Keratinocyte (primary cell): ENCODE results near the gene PXYLP1. TPM values are rescaled to one million over a fixed set of nuclear protein-coding genes. Genes with fewer than 3 reads are reported as not detected.

ENCODE experiments used
- DNase-seq: peaks from one replicate; pipeline ENCODE4 v3.0.0-alpha.2; 2011; ENCODE audit warnings: low read depth, missing footprints, low spot score
- FAIRE-seq: peaks from 2 replicates; lab custom pipeline; 2011; peaks lifted over from hg19 to GRCh38; lab: Jason Lieb, UNC
- H2AFZ ChIP-seq: 2 replicates; pipeline ENCODE4 v1.6.0; 2012; ENCODE audit warnings: low read length, control low read depth, inconsistent platforms; ENCODE audit not compliant: control insufficient read depth
- H3K27ac ChIP-seq: 2 replicates; pipeline ENCODE4 v1.5.1; 2011; ENCODE audit warnings: low read length; ENCODE audit not compliant: control insufficient read depth, insufficient read depth
- H3K27me3 ChIP-seq: 3 replicates; pipeline ENCODE4 v1.6.0; 2011; ENCODE audit warnings: low read length; ENCODE audit not compliant: control insufficient read depth, insufficient read depth; ENCODE audit errors: extremely low read depth
- H3K36me3 ChIP-seq, 2 experiments: 2 replicates in 1 of 2; 3 replicates in 1 of 2; pipeline ENCODE4 v1.5.1; 2011; ENCODE audit warnings: low read length in 2 of 2, mild to moderate bottlenecking in 1 of 2; ENCODE audit not compliant: control insufficient read depth in 2 of 2, insufficient read depth in 2 of 2; ENCODE audit errors: extremely low read depth in 1 of 2
- H3K4me1 ChIP-seq: 3 replicates; pipeline ENCODE4 v1.5.1; 2011; ENCODE audit warnings: low read length; ENCODE audit not compliant: control insufficient read depth, insufficient read depth; ENCODE audit errors: extremely low read depth
- H3K4me2 ChIP-seq: 3 replicates; pipeline ENCODE4 v1.6.0; 2011; ENCODE audit warnings: low read depth, low read length; ENCODE audit not compliant: control insufficient read depth, insufficient read depth; ENCODE audit errors: extremely low read depth
- H3K4me3 ChIP-seq, 3 experiments: fragments of 200-600 bp in 1 of 3; sonication (generic) in 1 of 3; 2 replicates in 2 of 3; 3 replicates in 1 of 3; pipeline ENCODE4 v1.5.1; 2011 to 2016; ENCODE audit warnings: low read length in 3 of 3, mild to moderate bottlenecking in 3 of 3, control low read depth in 2 of 3, inconsistent platforms in 1 of 3, low read depth in 1 of 3, mixed read lengths in 1 of 3, mixed run types in 1 of 3, moderate library complexity in 1 of 3; ENCODE audit not compliant: control insufficient read depth in 2 of 3, insufficient read depth in 2 of 3; ENCODE audit errors: extremely low read depth in 1 of 3
- H3K79me2 ChIP-seq: 2 replicates; pipeline ENCODE4 v1.6.0; 2012; ENCODE audit warnings: low read length; ENCODE audit not compliant: control insufficient read depth, insufficient read depth
- H3K9ac ChIP-seq: 3 replicates; pipeline ENCODE4 v1.6.0; 2011; ENCODE audit warnings: low read length; ENCODE audit not compliant: control insufficient read depth, insufficient read depth; ENCODE audit errors: extremely low read depth
- H3K9me1 ChIP-seq: 3 replicates; pipeline ENCODE4 v1.6.0; 2011; ENCODE audit warnings: low read length; ENCODE audit not compliant: control insufficient read depth, insufficient read depth; ENCODE audit errors: extremely low read depth
- H3K9me3 ChIP-seq: 2 replicates; pipeline ENCODE4 v1.5.1; 2012; ENCODE audit warnings: low read depth, low read length; ENCODE audit not compliant: control insufficient read depth
- H4K20me1 ChIP-seq: 3 replicates; pipeline ENCODE4 v1.6.0; 2011; ENCODE audit warnings: low read length; ENCODE audit not compliant: control insufficient read depth, insufficient read depth; ENCODE audit errors: extremely low read depth
- CTCF ChIP-seq, 3 experiments: IDR thresholded peaks in 1 of 3; conservative IDR thresholded peaks in 1 of 3; optimal IDR thresholded peaks in 1 of 3; 2 replicates in 2 of 3; 3 replicates in 1 of 3; pipeline versions ENCODE3 to v1.5.1; 2011; ENCODE audit warnings: low read length in 3 of 3, mild to moderate bottlenecking in 3 of 3, moderate library complexity in 2 of 3, control low read depth in 1 of 3, inconsistent platforms in 1 of 3; ENCODE audit not compliant: insufficient read depth in 2 of 3; ENCODE audit errors: extremely low read depth in 1 of 3
- EZH2 ChIP-seq: IDR thresholded peaks from one replicate; pipeline ENCODE4 v1.6.1; 2012; ENCODE audit warnings: inconsistent platforms, mild to moderate bottlenecking, low read length, moderate library complexity
- dilution Hi-C: fragments of 300-500 bp; cut with MboI; formaldehyde crosslinking; loops from one replicate; pipeline ENCODE4 v1.7.0; 2020; ENCODE audit warnings: low sequenced_read_pairs; ENCODE audit not compliant: extremely low pct_ligation_motif_present
- polyA plus RNA-seq, 5 experiments: library from polyadenylated mRNA; depleted of rRNA in 3 of 5; stranded (reverse) in 3 of 5; stranded (forward) in 1 of 5; unstranded in 1 of 5; fragments of >200 nt; gene quantifications; 1 replicate in 1 of 5; 2 replicates in 3 of 5; 3 replicates in 1 of 5; pipeline versions ENCODE4 v1.2.1 to v1.2.3, GENCODE V29; 2011 to 2012; ENCODE audit warnings: missing spikeins in 2 of 5, low read depth in 1 of 5, low replicate concordance in 1 of 5

The PXYLP1 gene
- polyA plus RNA-seq, 1 donor (not counting 4 experiments of a cell fraction or from before 2014, with no cell fraction given) = 3.0 TPM

GRCh38 chr3:141266186-141266585 is 34.6 kb downstream of the PXYLP1 start:
- H3K4me1 ChIP-seq = no peaks in the 10 kb centered on the region
- H2AFZ ChIP-seq = no peak overlapping the region
- H3K27me3 ChIP-seq = no peaks in the 10 kb centered on the region
- no peak overlapping the region for H3K4me2 ChIP-seq
- FAIRE-seq (no peak), DNase-seq (no peak)
- no peaks in the 10 kb centered on the region for H3K9me1 ChIP-seq
- no peaks in the 10 kb centered on the region for H3K36me3 ChIP-seq
- no peaks in the 10 kb centered on the region for H3K9me3 ChIP-seq
- no peak overlapping the region for H3K9ac ChIP-seq
- H3K4me3 ChIP-seq = no peak overlapping the region
- no peaks in the 10 kb centered on the region for H4K20me1 ChIP-seq
- no peak for TF ChIP-seq CTCF (optimal IDR thresholded peaks at IDR 0.05 in 1 of 3, IDR thresholded peaks at IDR 0.05 in 1 of 3, conservative IDR thresholded peaks at IDR 0.05 in 1 of 3; ENCODE audit: extremely low read depth in 1 of 3, insufficient read depth in 2 of 3, low read length in 3 of 3)
- TF ChIP-seq EZH2 = no peak
- dilution Hi-C loops = no loop called here
- H3K27ac ChIP-seq = no peak overlapping the region
- no peaks in the 10 kb centered on the region for H3K79me2 ChIP-seq

DNA sequence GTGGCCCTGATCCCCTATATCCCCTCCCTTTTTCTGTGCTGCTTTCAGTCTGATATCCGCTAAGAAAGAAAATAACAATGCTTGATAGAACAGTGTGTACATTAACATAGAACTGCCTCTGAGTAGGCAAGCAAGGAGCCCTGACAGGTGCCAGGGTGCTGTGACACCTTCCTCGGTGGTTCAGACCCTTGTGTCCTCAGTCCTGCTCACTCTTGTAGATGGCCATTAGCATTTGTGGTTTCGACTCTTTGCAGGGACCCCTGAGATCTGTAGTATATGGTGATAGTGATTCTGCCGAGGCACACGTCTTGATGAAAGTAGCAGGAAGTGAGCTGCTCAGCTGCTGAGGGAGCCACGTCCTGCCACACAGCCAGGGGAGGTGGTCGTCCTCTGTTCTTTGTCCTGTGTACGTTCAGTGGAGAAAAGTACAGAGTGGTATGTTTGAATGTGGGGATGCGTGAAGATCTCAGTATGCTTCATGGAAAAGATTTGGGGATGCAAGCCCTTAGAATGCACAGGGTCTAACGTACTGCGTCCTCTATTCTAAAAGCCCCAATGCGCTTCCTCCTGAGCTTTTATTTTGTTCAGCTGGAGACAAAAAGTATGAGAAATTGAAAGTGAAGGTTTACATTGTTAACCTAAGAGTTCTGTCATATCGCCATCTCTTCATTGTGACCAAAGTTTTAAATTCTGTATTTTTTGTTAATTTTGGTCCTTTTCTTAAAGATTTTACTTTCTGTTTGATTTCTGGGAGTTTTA is 35.4 kb downstream of the PXYLP1 start:
- Histone ChIP-seq H3K4me1 (no peaks in the 10 kb centered on the region), H3K9me3 (no peaks in the 10 kb centered on the region), H3K9me1 (no peaks in the 10 kb centered on the region), H3K4me3 (no peak overlapping the region), H3K36me3 (no peaks in the 10 kb centered on the region), H4K20me1 (no peaks in the 10 kb centered on the region), H2AFZ (no peak overlapping the region), H3K27me3 (no peaks in the 10 kb centered on the region), H3K27ac (no peak overlapping the region), H3K79me2 (no peaks in the 10 kb centered on the region), H3K4me2 (no peak overlapping the region), H3K9ac (no peak overlapping the region)
- dilution Hi-C loops = no loop called here
- TF ChIP-seq EZH2 (no peak), CTCF (optimal IDR thresholded peaks at IDR 0.05 in 1 of 3, IDR thresholded peaks at IDR 0.05 in 1 of 3, conservative IDR thresholded peaks at IDR 0.05 in 1 of 3; ENCODE audit: extremely low read depth in 1 of 3, insufficient read depth in 2 of 3, low read length in 3 of 3) (no peak)
- no peak for FAIRE-seq
- DNase-seq = no peak
